HepG2 (cell line): ENCODE data around the gene TNFSF13. TPM values are rescaled to one million over a fixed set of nuclear protein-coding genes. Genes with fewer than 3 reads are reported as not detected.

ENCODE experiments used
- HNRNPK ChIP-seq: fragments of 200-400 bp; formaldehyde crosslinking; IDR thresholded peaks from 2 replicates; pipeline ENCODE4 v1.6.1; 2018; ENCODE audit warnings: low read length, low read depth, moderate library complexity, mild to moderate bottlenecking; ENCODE audit not compliant: poor library complexity, severe bottlenecking
- KDM5B ChIP-seq: sonication (generic); formaldehyde crosslinking; IDR thresholded peaks from 2 replicates; pipeline ENCODE4 v1.4.0; 2020; ENCODE audit warnings: missing genetic modification reagents, mild to moderate bottlenecking, borderline replicate concordance
- MXI1 ChIP-seq: IDR thresholded peaks from 3 replicates; pipeline ENCODE4 v1.6.1; 2012; ENCODE audit warnings: low read depth, low read length, inconsistent platforms, borderline replicate concordance
- POLR2AphosphoS2 ChIP-seq: IDR thresholded peaks from 2 replicates; pipeline ENCODE4 v1.6.1; 2011; ENCODE audit warnings: low read depth, low read length, improper control_type of control experiment
- U2AF1 ChIP-seq: fragments of 200-400 bp; formaldehyde crosslinking; optimal IDR thresholded peaks from 2 replicates; pipeline ENCODE3; 2017; ENCODE audit warnings: mild to moderate bottlenecking, low read depth, low read length
- ZFX ChIP-seq: sonication (generic); formaldehyde crosslinking; IDR thresholded peaks from 2 replicates; pipeline ENCODE4 v1.4.0; 2020; ENCODE audit warnings: mild to moderate bottlenecking, low read depth, missing genetic modification reagents, moderate library complexity
- ZNF547 ChIP-seq: sonication (generic); formaldehyde crosslinking; IDR thresholded peaks from 2 replicates; pipeline ENCODE4 v1.5.1; 2020; ENCODE audit warnings: mild to moderate bottlenecking, missing genetic modification reagents
- ZNF674 ChIP-seq: sonication (generic); formaldehyde crosslinking; IDR thresholded peaks from 2 replicates; pipeline ENCODE4 v1.5.0; 2020; ENCODE audit warnings: low read depth, mild to moderate bottlenecking, missing genetic modification reagents
- polyA plus RNA-seq, 8 experiments: library from polyadenylated mRNA; depleted of rRNA in 3 of 8; stranded (reverse) in 7 of 8; unstranded in 1 of 8; fragments of >200 nt; fragmentation: Illumina TruSeq in 4 of 8; extraction: Trizol in 4 of 8; gene quantifications; 2 replicates each; pipeline versions ENCODE4 v1.2.1 to v1.2.3, GENCODE V29; 2011 to 2016; ENCODE audit warnings: low read depth in 4 of 8, missing spikeins in 1 of 8, mixed read lengths in 1 of 8; ENCODE audit not compliant: insufficient read depth in 1 of 8
- total RNA-seq, 5 experiments: library from RNA; depleted of rRNA; stranded (reverse); fragments of >200 nt; fragmentation: Illumina TruSeq; extraction: Trizol; gene quantifications; 2 replicates each; pipeline ENCODE4 v1.2.3, GENCODE V29; 2016; ENCODE audit warnings: low read depth in 1 of 5
- TF ChIP-seq, protein P1 (sequence below): sonication (generic); formaldehyde crosslinking; IDR thresholded peaks from 2 replicates; pipeline ENCODE4 v1.4.0; 2020; ENCODE audit warnings: mild to moderate bottlenecking, missing genetic modification reagents, borderline replicate concordance
- TF ChIP-seq, protein P2 (sequence below): sonication (generic); formaldehyde crosslinking; IDR thresholded peaks from 2 replicates; pipeline ENCODE4 v1.4.0; 2020; ENCODE audit warnings: missing genetic modification reagents, borderline replicate concordance

Gene TNFSF13
- total and polyA plus RNA-seq, 2 of the 13 experiments (the other 11 are each of a cell fraction or from before 2014, with no cell fraction given), result 2.5 to 3.3 TPM

DNA sequence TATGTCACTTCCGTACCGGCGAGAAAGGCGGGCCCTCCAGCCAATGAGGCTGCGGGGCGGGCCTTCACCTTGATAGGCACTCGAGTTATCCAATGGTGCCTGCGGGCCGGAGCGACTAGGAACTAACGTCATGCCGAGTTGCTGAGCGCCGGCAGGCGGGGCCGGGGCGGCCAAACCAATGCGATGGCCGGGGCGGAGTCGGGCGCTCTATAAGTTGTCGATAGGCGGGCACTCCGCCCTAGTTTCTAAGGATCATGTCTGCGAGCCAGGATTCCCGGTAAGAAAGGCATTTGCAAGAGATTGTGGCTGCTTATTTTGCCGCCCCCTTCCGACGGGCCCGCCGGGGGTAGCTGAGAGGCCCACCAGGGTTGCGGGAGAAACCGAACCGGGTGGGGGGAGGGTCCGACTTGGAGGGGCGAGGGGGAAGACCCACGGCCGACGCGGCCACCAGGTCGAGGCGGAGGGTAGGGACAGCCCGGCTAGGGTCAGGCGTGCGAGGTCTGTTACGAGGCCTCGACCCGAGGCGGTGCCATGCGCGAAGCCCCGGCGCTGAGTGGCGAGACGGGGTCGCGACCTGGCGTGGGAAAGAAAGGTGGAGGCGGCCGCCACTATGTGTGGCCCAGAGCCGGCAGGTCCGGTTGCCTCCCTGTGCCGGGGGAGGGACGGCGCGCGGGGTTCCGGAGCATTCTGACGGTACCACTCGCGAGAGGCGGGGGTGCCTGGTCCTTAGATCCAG is 14.2 kb downstream of the TNFSF13 start (continued):
- TF ChIP-seq, protein P1, sequence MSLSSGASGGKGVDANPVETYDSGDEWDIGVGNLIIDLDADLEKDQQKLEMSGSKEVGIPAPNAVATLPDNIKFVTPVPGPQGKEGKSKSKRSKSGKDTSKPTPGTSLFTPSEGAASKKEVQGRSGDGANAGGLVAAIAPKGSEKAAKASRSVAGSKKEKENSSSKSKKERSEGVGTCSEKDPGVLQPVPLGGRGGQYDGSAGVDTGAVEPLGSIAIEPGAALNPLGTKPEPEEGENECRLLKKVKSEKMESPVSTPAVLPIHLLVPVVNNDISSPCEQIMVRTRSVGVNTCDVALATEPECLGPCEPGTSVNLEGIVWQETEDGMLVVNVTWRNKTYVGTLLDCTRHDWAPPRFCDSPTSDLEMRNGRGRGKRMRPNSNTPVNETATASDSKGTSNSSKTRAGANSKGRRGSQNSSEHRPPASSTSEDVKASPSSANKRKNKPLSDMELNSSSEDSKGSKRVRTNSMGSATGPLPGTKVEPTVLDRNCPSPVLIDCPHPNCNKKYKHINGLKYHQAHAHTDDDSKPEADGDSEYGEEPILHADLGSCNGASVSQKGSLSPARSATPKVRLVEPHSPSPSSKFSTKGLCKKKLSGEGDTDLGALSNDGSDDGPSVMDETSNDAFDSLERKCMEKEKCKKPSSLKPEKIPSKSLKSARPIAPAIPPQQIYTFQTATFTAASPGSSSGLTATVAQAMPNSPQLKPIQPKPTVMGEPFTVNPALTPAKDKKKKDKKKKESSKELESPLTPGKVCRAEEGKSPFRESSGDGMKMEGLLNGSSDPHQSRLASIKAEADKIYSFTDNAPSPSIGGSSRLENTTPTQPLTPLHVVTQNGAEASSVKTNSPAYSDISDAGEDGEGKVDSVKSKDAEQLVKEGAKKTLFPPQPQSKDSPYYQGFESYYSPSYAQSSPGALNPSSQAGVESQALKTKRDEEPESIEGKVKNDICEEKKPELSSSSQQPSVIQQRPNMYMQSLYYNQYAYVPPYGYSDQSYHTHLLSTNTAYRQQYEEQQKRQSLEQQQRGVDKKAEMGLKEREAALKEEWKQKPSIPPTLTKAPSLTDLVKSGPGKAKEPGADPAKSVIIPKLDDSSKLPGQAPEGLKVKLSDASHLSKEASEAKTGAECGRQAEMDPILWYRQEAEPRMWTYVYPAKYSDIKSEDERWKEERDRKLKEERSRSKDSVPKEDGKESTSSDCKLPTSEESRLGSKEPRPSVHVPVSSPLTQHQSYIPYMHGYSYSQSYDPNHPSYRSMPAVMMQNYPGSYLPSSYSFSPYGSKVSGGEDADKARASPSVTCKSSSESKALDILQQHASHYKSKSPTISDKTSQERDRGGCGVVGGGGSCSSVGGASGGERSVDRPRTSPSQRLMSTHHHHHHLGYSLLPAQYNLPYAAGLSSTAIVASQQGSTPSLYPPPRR, result 0 out of 2 replicates have a peak, but pooled peaks have one; percentile 31
- 0 out of 2 replicates have a peak, but pooled peaks have one; percentile 65 for TF ChIP-seq ZNF674 (CRISPR knock-in tag)
- peak; percentile 1 for TF ChIP-seq U2AF1
- no peak; the same call in 1 of the 2 replicates for TF ChIP-seq ZNF547 (CRISPR knock-in tag)
- peak; percentile 59 for TF ChIP-seq HNRNPK
- TF ChIP-seq MXI1, result no peak; the same call in 2 of the 3 replicates
- peak; percentile 98 for TF ChIP-seq POLR2AphosphoS2
- no peak; the same call in 1 of the 2 replicates for TF ChIP-seq ZFX
- TF ChIP-seq, protein P2, sequence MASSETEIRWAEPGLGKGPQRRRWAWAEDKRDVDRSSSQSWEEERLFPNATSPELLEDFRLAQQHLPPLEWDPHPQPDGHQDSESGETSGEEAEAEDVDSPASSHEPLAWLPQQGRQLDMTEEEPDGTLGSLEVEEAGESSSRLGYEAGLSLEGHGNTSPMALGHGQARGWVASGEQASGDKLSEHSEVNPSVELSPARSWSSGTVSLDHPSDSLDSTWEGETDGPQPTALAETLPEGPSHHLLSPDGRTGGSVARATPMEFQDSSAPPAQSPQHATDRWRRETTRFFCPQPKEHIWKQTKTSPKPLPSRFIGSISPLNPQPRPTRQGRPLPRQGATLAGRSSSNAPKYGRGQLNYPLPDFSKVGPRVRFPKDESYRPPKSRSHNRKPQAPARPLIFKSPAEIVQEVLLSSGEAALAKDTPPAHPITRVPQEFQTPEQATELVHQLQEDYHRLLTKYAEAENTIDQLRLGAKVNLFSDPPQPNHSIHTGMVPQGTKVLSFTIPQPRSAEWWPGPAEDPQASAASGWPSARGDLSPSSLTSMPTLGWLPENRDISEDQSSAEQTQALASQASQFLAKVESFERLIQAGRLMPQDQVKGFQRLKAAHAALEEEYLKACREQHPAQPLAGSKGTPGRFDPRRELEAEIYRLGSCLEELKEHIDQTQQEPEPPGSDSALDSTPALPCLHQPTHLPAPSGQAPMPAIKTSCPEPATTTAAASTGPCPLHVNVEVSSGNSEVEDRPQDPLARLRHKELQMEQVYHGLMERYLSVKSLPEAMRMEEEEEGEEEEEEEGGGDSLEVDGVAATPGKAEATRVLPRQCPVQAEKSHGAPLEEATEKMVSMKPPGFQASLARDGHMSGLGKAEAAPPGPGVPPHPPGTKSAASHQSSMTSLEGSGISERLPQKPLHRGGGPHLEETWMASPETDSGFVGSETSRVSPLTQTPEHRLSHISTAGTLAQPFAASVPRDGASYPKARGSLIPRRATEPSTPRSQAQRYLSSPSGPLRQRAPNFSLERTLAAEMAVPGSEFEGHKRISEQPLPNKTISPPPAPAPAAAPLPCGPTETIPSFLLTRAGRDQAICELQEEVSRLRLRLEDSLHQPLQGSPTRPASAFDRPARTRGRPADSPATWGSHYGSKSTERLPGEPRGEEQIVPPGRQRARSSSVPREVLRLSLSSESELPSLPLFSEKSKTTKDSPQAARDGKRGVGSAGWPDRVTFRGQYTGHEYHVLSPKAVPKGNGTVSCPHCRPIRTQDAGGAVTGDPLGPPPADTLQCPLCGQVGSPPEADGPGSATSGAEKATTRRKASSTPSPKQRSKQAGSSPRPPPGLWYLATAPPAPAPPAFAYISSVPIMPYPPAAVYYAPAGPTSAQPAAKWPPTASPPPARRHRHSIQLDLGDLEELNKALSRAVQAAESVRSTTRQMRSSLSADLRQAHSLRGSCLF (CRISPR knock-in tag), result peak; percentile 32; the same call in 1 of the 2 replicates
- TF ChIP-seq KDM5B, result peak; percentile 36; the same call in 1 of the 2 replicates
